ENCODE measurements around the gene HIPK4. TPM values are rescaled to one million over a fixed set of nuclear protein-coding genes. Genes with fewer than 3 reads are reported as not detected.
"Not testable (repeated sequence)": the region's sequence is repeated elsewhere in the genome, so short reads cannot be mapped to it uniquely, and the experiment has no call there.

The HIPK4 gene
- total and polyA plus RNA-seq, 10 donors, result 0.08 to 0.19 TPM; not detected in 8

DNA sequence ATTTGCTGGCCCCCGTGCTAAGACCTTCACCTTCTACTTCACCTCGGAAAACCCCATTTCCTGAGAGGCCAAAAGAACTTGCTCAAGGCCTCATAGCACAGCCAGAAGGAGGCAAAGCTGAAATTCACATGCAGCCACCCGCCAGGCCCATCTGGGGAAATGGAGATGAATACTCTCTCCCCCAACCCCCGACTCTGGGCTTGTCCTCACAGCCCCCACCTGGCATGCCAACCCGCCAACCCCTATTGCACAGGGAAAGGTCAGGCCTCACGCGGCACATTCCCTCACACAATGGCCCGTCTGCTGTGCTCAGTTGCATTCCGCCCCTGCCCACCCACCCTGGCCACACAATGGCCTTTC lies 20.0 kb upstream of the HIPK4 start:
- H3K4me1 ChIP-seq, result peaks cover 12 to 57% (median 32%) of the 10 kb centered on the region in 6 donors
- WGBS, 5 donors, result 47 to 63% (median 53%) methylated on average over 8 to 9 of the region's 9 CpGs
- no peak overlapping the region for H3K4me3 ChIP-seq
- no peaks in the 10 kb centered on the region for H3K36me3 ChIP-seq
- peaks cover 0 to 7% (median 0%) of the 10 kb centered on the region in 7 donors for H3K27me3 ChIP-seq (replicated peaks in 1 of 7)
- TF ChIP-seq POLR2AphosphoS5 (IDR thresholded peaks at IDR 0.05) (no peak), POLR2A (IDR thresholded peaks at IDR 0.05) (no peak)
- TF ChIP-seq, protein P1, sequence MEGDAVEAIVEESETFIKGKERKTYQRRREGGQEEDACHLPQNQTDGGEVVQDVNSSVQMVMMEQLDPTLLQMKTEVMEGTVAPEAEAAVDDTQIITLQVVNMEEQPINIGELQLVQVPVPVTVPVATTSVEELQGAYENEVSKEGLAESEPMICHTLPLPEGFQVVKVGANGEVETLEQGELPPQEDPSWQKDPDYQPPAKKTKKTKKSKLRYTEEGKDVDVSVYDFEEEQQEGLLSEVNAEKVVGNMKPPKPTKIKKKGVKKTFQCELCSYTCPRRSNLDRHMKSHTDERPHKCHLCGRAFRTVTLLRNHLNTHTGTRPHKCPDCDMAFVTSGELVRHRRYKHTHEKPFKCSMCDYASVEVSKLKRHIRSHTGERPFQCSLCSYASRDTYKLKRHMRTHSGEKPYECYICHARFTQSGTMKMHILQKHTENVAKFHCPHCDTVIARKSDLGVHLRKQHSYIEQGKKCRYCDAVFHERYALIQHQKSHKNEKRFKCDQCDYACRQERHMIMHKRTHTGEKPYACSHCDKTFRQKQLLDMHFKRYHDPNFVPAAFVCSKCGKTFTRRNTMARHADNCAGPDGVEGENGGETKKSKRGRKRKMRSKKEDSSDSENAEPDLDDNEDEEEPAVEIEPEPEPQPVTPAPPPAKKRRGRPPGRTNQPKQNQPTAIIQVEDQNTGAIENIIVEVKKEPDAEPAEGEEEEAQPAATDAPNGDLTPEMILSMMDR (IDR thresholded peaks at IDR 0.05 in 8 of 11, conservative IDR thresholded peaks at IDR 0.05 in 3 of 11), result no peak
- DNase-seq, result no peak
- intact Hi-C loops (cut with DNase I; ENCODE audit: low total_unique reads), result no loop called here
- H3K27ac ChIP-seq, result peak overlapping the region in 1 of 8 donors; percentile 54
- H3K9me3 ChIP-seq, result no peaks in the 10 kb centered on the region

DNA sequence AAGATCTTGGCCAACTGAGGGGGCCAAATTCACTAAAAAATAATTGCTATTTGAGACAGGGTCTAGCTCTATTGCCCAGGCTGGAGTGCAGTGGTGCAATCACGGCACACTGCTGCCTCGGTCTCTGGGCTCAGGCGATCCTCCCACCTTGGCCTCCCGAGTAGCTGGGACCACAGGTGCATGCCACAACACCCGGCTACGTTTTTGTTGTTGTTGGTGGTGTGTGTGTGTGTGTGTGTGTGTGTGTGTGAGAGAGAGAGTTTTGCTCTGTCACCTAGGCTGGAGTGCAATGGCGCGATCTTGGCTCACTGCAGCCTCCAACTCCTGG lies 18.6 kb upstream of the HIPK4 start:
- H3K27me3 ChIP-seq (replicated peaks in 1 of 7); H3K9me3 ChIP-seq: not testable (repeated sequence)

DNA sequence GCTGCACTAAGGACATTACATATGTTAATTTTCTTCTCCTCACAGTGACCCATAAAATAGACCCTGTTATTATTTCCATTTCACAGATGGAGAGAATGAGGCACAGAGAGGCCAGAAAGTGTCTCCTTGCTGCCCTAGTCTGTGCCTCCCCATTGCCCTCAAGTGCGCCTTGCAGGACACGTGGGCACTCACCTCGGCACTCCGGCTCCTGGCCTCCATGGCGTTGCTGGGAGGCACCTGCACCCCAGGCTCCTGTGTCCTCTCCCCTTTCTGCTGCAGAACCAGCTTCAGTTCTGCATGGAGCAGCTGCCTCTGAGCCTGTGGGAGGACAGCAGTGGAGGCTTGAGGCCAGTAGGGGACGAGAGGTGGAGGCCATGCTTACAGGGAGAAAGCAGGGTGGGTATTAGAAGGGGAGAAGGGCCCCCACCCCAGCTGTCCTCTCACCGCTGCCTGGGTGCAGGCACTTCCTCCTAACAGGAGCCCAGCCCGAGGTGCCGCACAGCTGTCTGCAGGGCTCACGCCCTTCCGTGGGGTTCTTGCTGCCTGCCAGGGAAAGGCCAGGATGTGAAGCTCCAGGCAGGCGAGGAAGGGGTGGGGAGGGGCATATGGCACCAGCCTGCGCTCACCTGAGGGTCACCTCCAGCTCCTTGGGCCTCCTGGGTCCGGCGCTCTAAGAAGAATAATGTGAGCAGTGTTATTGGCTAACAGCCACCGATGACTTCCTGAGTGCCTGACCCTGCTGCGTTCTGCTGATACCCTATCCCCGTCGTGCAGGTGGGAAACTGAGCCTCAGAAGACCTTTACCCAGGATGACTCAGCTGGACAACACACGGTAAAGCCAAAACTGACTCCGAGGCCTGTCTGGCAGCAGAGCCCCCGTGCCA lies 18.0 kb upstream of the HIPK4 start:
- Histone ChIP-seq H3K9me3 (no peaks in the 10 kb centered on the region), H3K4me1 (peaks cover 15 to 61% (median 43%) of the 10 kb centered on the region in 6 donors), H3K36me3 (no peaks in the 10 kb centered on the region), H3K27ac (peak overlapping the region in 2 of 8 donors; percentile 18 to 26), H3K27me3 (replicated peaks in 1 of 7) (peaks cover 0 to 1% (median 0%) of the 10 kb centered on the region in 7 donors), H3K4me3 (no peak overlapping the region)
- intact Hi-C loops (cut with DNase I; ENCODE audit: low total_unique reads), result no loop called here
- no peak for TF ChIP-seq POLR2A (IDR thresholded peaks at IDR 0.05)
- no peak for TF ChIP-seq POLR2AphosphoS5 (IDR thresholded peaks at IDR 0.05)
- TF ChIP-seq, protein P1 (IDR thresholded peaks at IDR 0.05 in 8 of 11, conservative IDR thresholded peaks at IDR 0.05 in 3 of 11), result no peak
- no peak for DNase-seq
- 34 to 52% (median 43%) methylated on average over 22 of the region's 22 CpGs for WGBS, 5 donors

More for the DNA sequence above, 18.6 kb upstream of the HIPK4 start:
- H3K4me3 ChIP-seq; intact Hi-C loops (cut with DNase I; ENCODE audit: low total_unique reads); H3K36me3 ChIP-seq; DNase-seq: not testable (repeated sequence)
- 74 to 93% (median 87%) methylated on average over 4 to 8 of the region's 8 CpGs for WGBS, 5 donors
- H3K27ac ChIP-seq, result peak overlapping the region in 1 of 8 donors; percentile 18
- H3K4me1 ChIP-seq, result peaks cover 12 to 61% (median 38%) of the 10 kb centered on the region in 6 donors

DNA sequence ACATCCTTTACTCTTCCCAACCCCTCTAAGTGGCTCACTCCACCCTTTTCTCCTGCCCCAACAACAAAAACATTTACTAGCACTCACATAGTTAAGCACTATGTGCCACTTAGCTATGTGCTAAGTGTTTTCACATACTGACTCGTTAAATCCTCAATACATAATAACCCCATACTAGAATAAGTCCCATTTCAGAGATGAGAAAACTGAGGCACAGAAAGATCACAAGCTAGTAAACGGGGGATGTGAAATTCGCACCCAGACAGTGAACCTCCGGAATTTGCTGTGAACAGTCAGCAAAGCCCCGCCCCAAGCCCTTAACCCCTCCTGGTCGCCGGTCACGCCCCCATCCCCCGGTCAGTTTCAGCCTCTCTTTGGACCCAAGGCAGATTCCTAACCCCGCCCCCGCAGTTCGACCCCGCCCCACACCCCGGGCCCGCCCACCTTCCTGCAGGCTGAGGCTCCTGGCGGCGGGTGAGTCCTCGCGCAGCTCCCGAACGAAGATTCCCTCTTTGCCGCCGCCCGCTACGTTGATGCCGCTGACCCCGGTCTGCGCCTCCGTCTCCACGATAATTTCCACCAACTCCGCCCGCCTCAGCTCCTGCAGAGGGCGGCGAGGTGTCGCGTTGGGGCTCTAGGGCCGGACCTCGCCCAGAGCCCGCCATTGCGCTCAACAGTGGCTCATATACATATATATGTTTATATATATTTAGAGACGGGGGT lies 13.4 kb upstream of the HIPK4 start:
- 1% methylated on average over 29 to 41 of the region's 41 CpGs for WGBS, 5 donors
- intact Hi-C loops (cut with DNase I; ENCODE audit: low total_unique reads), result no loop called here

More for the DNA sequence above, 13.4 kb upstream of the HIPK4 start:
- Histone ChIP-seq H3K4me3 (peak overlapping the region; percentile 64 to 93 (median 70)), H3K36me3 (no peaks in the 10 kb centered on the region), H3K27me3 (replicated peaks in 1 of 7) (peaks cover 0 to 5% (median 0%) of the 10 kb centered on the region in 7 donors), H3K9me3 (no peaks in the 10 kb centered on the region), H3K27ac (peak overlapping the region; percentile 74 to 90 (median 88)), H3K4me1 (peaks cover 0 to 43% (median 23%) of the 10 kb centered on the region in 6 donors)
- peak; percentile 95 for DNase-seq
- TF ChIP-seq, protein P1 (IDR thresholded peaks at IDR 0.05 in 8 of 11, conservative IDR thresholded peaks at IDR 0.05 in 3 of 11), result peak in 3 of 11 experiments; percentile 19 to 42 (median 24)
- TF ChIP-seq POLR2A (IDR thresholded peaks at IDR 0.05), result peak in 1 of 3 donors; percentile 18
- TF ChIP-seq POLR2AphosphoS5 (IDR thresholded peaks at IDR 0.05), result peak; percentile 73 to 88 (median 81)

Data from spleen (tissue), 11 donors.